ENCODE measurements around the gene SERPINE2.

GRCh38 chr2:223949241-223949840, 89.7 kb downstream of the SERPINE2 start:
- TF ChIP-seq POLR2A (IDR thresholded peaks at IDR 0.05) (no peak), CTCF (IDR thresholded peaks at IDR 0.05 in 8 of 11, conservative IDR thresholded peaks at IDR 0.05 in 3 of 11) (no peak)
